Mucosa of gallbladder (tissue), 1 donor: ENCODE data around the gene GTF2F2. TPM values are rescaled to one million over a fixed set of nuclear protein-coding genes. Genes with fewer than 3 reads are reported as not detected.
"Not testable (repeated sequence)": the region's sequence is repeated elsewhere in the genome, so short reads cannot be mapped to it uniquely, and the experiment has no call there.

Experiments used
- DNase-seq: peaks from one replicate; pipeline ENCODE4 v3.0.0-alpha.2; 2020; ENCODE audit warnings: low spot score
- total RNA-seq: library from RNA; stranded (reverse); gene quantifications from one replicate; pipeline ENCODE4 v1.2.1, GENCODE V29; 2021
- donor health status: DM: no; HTN: no; CAD: no.

Gene GTF2F2
- total RNA-seq, 1 donor from 2014 or later, result 14.1 TPM

DNA sequence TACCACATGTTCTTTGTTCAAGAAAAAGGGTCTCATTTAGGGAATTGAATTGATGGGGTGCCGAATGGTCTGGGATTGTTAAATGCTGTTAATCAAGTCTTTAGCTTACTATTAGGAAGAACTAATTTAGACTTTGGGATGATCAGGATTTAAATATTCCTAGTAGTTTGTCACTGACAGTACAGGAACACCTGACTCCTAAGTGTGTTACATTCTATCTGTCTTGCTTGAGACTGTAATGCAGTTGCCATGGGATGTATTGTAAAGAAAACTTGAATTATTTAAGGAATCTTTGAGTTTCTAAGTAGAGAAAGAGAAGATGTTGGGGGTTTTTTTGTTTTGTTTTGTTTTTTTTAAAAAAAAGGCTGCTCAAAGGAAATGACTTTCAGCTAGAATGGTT lies 98.4 kb downstream of the GTF2F2 start:
- DNase-seq, result no peak

DNA sequence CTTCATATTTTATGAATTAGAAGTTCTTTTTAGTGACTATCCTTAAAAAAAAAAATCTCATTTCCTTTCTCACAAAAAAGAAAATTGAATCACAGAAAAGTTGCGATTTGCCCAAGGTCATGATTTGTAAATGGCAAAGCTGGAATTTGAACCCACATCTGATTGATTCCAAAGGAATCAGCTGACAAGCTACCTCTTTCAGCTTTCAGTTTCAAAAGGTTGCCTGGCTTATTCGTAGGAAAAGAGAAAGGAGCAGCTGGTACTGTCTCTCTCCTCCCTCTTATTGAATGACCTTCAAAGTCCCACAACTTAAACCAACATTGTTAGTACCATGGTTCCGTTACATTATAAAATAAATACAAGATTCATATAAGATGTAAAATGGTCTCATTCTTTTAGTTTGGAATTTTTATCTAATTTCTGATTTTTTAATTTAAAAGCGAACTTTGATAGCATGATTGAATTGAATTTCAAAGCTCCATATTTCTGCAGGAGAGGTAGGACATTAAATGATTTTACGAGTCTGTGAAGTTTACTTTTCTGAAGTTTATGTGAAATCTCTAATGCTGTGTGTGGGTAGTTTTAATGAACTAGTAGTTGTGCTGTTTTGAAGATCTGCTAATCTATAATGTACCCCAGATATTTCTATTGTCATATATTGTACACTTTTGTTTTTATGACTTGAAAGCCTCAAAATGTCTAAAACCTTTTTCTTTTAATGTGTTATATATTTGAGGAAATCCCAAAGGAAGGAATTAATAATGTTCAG lies 99.0 kb downstream of the GTF2F2 start:
- DNase-seq, result peak; percentile 16

DNA sequence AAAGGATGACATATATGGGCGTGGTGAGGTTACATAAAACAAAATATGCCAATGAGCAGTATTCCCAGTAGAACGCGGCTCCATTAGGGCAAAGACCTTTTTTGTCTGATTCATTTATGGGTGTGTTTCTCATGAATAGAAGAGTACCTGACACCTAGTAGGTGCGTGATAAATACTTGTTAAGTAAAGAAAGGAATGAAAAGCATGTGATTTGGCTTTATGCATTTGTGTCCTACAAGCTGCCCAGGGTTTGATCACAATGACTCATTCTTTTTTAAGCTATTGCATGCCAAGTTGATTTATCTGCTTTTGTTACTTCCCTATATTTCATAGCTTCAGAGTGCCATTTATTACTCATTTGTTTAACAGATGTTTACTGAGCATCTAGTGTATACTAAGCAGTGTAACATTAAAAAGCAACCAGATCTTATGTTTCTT lies 99.6 kb downstream of the GTF2F2 start:
- peak; percentile 21 for DNase-seq

DNA sequence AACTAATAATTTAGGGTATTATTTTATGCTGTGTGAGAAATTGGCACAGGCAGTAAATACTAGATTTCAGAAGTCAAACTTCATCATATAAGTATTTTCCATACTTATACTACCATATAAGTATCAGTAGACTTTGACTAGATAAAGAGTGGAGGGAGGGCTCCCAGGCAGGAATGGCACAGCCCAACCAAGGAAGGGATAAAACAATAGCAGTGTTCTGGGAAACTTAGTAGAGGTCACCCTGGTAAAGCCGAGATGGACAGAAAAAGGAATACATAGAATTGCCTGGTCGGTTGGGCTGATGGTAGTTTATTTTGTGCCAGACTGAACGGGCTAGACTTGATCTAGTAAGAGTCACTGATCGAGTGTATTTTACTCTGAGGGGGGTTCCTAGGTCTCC lies 100.1 kb downstream of the GTF2F2 start:
- no peak for DNase-seq

DNA sequence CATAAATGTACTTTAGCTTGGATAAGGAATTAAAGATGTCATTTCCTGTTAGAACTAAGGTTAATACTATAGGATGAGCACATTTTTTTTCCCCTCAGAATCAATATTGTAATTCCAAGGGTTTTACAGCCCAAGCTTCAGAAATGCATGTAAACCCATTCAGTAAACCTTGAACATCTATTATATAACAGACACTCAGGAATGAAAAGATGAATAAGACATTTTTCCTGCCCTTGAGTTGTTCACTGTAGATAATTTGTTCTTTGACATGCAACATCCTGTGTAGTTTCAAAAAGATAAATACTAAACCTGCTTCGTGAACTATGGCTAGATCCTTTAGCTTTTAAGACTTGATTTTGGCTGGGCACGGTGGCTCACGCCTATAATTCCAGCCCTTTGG lies 102.2 kb downstream of the GTF2F2 start:
- DNase-seq, result no peak

DNA sequence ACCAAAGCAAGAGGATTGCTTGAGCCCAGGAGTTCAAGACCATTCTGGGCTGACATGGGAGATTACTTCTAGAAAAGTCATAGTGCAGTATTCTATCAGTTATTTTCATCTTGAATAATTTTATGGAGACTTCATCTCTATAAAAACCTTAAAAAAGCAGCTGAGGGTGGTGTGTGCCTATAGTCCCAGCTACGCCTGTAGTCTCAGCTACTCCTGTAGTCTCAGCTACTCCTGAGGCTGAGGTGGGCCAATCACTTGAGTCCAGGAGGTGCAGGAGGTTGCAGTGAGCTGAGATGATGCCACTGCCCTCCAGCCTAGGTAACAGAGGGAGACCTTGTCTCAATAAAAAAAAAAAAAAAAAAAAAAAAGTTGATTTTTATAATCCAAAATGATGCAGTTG lies 102.6 kb downstream of the GTF2F2 start:
- DNase-seq, result no peak

DNA sequence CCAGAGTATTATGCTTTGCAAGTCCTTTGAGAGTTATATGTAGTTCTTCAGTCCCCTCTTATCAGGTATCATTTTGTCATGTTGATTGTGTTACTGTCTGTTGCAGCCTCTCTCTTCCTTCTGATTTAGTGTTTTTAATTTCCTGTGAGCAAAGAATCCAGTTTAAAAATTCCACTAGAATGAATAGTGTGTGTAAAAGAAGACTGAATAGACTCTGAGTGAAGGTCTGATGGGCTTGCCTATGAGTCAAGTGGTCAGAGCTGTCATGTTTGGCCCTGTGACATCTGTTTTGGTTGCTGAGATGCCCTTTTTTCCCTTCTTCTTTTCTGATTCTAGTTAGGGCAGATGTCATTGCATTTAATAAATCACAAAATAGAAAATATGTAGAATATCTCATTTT lies 103.9 kb downstream of the GTF2F2 start:
- no peak for DNase-seq

DNA sequence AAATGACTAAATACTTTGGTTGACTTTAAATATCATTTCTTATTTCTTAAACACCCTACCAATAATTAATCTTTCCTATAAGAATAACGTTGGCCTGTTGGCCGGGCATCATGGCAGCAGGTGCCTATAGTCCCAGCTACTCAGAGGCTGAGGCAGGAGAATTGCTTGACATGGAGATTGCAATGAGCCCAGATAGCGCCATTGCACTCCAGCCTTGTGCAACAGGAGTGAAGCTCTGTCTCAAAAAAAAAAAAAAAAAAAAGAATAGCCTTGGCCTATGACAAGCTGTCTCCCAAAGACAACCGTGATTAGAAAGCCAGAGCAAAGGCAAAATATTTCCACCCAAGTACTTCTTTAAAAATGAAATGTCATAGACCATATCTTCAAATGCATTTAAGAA lies 105.1 kb downstream of the GTF2F2 start:
- no peak for DNase-seq

DNA sequence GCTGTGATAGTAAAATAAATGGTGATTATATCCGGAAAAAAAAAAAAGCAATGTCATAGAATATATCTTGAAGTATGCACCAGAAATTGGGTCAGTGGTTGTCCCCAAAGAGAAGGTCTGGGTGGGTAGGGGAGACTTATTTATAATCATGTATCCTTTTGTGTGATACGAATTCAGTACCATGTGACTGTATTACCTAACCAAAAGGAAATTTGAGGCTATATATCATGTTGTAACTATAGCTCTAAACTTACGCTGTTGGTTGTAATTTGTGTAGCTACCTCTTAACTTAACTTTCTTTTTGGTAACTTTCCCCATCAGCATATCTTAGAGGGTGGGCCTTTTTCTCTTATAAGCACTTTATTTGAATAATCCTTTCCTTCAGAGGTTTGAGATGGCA lies 105.7 kb downstream of the GTF2F2 start:
- DNase-seq, result no peak

DNA sequence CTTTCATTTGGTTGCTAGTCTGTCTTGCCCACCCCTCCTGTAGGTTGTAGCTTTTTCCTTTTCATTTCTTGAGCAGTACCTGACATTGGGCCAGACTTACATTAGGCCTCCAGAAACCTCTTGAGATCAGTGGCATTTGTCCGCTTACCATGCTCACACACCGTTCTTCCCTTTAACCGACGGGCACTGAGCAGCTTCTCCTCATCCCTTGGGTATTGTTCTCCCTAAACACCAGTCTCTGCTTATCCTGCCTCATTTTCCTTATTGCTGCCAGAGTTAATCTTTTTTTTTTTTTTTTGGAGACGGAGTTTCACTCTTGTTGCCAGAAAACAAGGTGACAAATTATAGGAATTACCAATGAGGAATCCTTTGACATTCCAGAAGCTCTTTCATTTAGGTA lies 107.7 kb downstream of the GTF2F2 start:
- DNase-seq, result no peak

DNA sequence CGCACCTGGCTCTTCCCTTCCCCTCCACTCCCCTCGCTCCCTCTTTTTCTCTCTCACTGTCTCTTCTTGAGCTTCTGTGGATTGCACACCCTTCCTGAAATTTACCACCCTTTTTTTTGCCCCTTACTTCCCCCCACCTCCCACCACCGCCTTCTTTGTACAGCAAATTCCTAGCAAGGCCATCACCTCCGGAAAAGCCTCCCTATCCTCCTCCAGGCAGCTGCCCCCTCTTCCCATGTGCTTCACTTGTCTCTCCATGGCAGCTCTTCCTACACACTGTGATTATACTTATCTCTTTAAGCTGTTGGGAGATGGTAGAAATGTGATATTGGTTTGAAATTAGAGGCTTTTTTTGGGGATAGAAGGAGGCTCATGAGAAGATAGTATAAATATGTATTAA lies 108.9 kb downstream of the GTF2F2 start:
- DNase-seq, result no peak

DNA sequence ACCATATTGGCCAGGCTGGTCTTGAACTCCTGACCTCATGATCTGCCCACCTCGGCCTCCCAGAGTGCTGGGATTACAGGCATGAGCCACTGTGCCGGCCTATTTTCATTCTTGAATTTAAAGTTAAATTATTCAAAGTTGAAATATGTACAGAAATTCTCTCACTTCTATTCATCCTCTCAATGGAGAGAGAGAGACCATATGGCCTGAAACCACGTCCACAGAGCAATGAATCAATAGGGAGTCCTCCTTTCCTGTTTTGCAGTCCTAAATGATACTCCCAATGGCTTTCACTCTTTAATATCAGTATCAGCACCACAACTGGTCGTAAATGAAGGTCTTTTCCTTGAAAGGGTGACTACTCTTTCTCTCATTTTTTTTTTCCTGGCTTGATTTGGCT lies 111.0 kb downstream of the GTF2F2 start:
- DNase-seq, result no peak

DNA sequence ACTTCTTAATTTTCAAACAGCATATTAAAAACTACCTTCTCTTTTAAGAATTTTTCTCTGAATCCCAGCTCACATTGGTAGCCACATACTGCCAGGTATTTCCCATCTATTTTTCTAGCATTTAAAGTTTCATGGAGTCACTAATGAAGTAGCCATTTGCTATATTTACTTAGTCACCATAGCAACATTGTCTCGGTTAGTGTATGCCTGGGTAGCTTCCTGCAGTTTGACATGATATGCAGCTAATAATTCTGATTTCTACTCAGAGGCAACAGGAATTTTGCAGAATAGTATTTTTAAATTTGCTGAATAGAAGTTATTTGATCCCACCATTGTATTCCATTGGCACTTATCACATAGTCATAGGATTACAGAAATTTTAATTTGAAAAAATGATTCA lies 111.4 kb downstream of the GTF2F2 start:
- DNase-seq, result no peak

DNA sequence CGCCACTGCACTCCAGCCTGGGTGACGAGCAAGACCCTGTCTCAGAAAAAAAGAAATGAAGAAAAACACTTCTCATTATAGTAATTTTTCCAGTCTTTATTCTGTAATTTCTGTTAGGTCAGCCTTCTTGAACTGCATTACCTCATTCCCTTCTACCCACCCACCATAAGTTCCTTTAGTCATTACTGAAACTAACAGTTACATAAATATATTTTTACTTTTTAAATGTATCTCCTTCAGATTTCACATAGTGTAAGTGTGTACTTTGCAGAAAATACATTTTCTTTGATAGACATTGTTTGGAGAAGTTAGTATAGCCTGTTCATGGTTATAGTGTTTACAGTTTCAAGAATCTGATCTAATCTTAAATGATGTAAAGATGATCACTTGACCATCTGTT lies 112.3 kb downstream of the GTF2F2 start:
- DNase-seq, result no peak

DNA sequence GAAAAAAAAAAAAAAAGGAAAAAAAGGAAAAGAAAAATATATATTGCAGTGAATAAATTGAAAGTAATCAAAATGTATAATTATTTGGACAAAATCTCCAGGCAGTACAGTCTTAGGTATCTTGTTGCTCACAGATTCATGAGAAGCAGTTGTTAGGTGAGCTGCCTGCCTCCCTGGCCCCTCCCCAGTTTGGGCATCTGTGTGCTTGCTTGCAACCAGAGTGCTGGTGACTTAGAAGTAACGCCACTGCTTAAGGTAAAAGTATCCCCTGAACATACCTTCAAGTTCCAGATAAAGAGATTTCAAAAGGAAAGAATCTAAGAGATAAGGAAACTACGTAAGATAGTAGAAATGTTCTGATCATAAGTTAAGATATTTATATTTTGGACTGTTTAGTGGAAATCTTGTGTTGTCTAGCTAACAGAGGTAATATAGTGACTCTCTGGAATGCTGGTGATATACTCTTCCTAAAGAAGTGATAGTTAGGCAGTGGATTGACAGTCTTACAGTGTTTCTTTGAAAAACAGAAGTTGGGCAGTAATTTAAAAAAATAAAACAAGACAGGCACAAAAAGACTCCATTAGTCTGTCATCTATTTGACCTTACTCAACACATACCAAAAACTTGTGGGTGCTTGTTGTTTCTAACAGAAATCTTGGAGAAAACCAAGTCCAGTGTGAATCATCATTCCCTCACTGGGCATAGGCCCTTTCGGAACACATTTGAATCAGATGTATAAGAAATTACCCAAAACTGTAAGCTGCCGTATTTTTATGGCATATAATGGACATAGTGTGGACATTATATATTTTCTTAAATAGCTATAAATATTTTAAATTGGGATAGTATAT lies 118.9 kb downstream of the GTF2F2 start:
- no peak for DNase-seq

DNA sequence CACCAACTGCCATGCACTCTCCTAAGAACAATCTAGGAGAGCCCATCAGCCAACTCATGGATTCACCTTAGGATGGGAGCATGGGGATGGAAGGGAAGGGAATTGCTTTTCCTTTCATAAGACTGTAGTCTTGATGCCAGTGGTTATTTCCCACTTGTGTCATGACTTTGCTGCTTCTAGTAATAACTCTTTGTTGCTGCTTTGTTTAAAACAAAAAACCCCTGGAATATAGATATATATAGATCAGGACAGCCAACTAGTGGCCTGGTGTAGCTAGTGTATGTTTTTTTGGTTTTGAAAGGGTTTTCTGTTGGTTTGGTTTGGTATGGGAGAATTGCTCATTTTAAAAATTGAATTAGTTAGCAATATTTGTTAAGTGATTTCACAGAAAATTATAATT lies 119.8 kb downstream of the GTF2F2 start:
- DNase-seq, result no peak

DNA sequence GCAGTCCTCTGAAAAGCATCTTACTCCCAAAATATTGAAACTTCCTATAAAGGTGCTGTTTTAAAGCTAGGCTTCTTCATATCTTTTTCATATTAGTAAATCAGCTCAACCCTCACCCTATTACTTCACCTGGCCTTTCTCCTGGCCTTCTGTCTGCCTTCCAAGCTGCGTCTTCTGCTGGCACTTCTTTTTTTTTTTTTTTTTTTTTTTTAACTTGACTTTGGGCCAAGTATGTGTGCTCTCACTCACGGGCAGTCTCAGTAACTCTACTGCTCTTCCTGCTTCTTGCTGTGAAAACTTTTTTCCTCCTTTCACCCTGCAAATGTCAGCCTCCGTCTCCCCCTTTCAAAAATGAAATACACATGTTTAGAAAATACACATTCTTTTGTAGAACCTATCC lies 121.8 kb downstream of the GTF2F2 start:
- DNase-seq, result no peak

DNA sequence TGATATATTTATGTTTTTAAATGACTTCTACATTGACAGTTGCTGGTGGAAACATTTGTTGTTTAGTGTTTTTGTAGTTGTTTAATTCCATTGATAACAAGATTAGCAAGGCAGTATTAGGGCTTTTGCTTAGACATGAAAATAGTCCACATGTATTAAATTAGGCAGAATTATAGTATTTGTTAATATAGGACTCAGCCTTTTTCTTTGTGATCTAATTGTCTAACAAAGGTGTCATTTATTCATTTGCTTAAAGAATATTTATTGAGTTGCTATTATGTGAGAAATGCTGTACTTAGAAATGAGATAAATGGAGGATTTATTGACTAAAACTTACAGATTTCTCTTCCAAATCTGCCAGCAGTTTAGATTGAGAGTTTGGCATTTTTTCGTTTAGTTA lies 122.2 kb downstream of the GTF2F2 start:
- no peak for DNase-seq

DNA sequence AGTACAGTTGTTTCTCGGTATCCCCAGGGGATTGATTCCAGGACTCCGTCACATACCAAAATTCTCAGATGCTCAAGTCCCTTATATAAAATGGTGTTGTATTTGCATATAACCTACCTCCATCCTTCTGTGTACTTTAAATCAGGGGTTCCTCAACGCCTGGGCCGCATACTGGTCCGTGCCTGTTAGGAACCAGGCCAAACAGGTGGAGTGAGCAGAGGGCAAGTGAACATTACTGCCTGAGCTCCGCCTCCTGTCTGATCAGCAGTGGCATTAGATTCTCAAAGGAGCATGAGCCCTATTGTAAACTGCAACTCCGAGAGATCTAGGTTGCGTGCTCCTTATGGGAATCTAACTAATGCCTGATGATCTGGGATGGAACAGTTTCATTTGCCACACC lies 122.8 kb downstream of the GTF2F2 start:
- DNase-seq, result peak; percentile 37

DNA sequence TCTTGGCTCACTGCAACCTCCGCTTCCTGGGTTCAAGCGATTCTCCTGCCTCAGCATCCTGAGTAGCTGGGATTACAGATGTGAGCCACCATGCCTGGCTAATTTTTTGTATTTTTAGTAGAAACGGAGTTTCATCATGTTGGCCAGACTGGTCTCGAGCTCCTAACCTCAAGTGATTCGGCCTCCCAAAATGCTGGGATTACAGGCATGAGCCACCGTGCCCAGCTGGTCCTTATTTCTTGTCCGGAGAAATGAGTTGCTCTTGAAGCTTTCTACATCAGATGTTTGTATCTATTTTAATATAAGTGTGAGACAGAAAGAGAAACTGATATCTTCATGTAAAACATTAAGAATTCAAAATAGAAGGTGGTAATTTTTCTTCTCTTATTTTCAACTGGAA lies 124.4 kb downstream of the GTF2F2 start:
- DNase-seq, result not testable (repeated sequence)

DNA sequence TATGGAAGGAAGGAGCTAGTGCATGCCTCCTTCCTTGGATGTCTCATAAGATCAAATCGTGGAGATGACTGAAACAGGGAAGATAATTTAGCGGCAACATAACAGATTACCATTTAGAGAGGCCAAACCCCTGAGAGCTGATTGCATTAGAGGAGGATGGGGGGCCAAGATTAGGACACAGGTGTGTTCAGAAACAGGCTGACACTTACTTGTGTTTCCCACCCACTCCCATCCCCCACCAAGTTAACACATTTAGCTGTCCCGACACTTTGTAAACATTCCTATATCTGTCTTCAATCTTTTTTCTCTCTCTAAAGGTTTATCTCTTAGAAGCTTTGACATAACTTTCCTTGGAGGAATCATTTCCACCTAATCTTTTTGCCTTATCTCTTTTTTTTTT lies 129.4 kb downstream of the GTF2F2 start:
- DNase-seq, result no peak

DNA sequence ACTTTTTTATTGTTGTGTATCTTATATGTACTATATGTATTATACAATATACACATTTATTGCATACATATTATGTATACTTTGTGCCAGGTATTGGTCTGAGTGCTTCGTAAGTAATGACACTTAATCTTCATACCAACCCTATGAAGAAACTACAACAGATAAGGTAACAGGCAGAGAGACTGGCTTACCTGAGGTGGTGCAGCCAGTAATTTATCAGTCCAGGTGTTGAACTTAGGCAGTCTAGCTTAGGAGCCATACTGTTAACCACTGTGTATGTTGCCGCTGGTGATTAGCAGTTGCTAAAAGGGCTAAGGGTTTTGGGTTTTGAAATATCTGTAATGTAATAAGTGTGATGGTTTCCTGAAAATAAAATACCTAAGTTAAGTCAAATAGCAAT lies 134.1 kb downstream of the GTF2F2 start:
- DNase-seq, result no peak

DNA sequence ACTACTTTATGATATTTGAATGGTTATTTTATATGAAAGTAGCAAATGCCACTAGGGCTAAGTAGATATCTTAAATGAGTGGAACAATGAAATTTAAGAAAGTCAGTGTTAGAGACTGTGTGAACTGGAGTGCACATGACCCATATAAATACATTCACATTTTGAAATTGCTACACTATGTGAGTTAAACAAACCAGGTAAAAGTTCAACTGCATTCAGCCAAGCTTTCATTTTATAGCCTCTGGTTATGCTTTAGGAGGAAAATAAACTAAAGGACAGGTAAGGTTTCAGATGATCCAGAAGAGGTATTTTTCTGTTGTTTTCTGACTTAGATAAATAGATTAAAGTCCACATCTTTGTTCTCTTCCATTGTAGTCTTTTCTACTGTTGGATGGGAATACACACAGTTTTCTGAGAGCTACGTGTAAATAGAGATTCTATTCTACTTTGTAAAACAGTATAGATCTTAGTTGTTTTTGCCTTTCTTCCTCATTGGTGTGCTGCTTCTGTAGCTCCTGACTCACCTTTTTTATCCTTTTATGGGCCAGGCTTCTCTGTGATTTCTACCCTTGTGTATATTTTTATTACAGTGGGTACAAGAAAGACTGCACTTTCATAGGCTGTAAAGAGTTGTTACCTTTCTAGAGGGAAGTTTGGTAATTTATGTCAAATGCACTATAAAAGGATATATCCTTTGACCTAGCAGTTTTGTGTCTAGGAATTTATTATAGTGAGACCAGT lies 135.1 kb downstream of the GTF2F2 start:
- no peak for DNase-seq
